ENCODE data around the gene CACNA1B.

GRCh38 chr9:138052635-138053320 lies 175.2 kb downstream of the CACNA1B start:
- TF ChIP-seq ESRRA (IDR thresholded peaks at IDR 0.05; ENCODE audit: borderline replicate concordance, low read length) = no peak
- TF ChIP-seq HDAC2 (IDR thresholded peaks at IDR 0.05) = no peak
- TF ChIP-seq CTCF (IDR thresholded peaks at IDR 0.05) = no peak
- no peak for TF ChIP-seq JUNB (IDR thresholded peaks at IDR 0.05)
- no peak for TF ChIP-seq MAZ (IDR thresholded peaks at IDR 0.05; ENCODE audit: borderline replicate concordance, low read depth, low read length)
- no peak for TF ChIP-seq POLR2A (IDR thresholded peaks at IDR 0.05; ENCODE audit: low read length)
- TF ChIP-seq SMC3 (IDR thresholded peaks at IDR 0.05) = no peak
- no peak for TF ChIP-seq CEBPB (IDR thresholded peaks at IDR 0.05)
- no peak for TF ChIP-seq KDM1A (IDR thresholded peaks at IDR 0.05; ENCODE audit: low read depth)
- no peak for TF ChIP-seq JUN (IDR thresholded peaks at IDR 0.05)
- no peak for TF ChIP-seq SREBF2 (IDR thresholded peaks at IDR 0.05)
